ENCODE measurements around the gene ITPR2. TPM values are rescaled to one million over a fixed set of nuclear protein-coding genes. Genes with fewer than 3 reads are reported as not detected.

Gene ITPR2
- total RNA-seq, 1 donor from 2014 or later, result 71.7 TPM

DNA sequence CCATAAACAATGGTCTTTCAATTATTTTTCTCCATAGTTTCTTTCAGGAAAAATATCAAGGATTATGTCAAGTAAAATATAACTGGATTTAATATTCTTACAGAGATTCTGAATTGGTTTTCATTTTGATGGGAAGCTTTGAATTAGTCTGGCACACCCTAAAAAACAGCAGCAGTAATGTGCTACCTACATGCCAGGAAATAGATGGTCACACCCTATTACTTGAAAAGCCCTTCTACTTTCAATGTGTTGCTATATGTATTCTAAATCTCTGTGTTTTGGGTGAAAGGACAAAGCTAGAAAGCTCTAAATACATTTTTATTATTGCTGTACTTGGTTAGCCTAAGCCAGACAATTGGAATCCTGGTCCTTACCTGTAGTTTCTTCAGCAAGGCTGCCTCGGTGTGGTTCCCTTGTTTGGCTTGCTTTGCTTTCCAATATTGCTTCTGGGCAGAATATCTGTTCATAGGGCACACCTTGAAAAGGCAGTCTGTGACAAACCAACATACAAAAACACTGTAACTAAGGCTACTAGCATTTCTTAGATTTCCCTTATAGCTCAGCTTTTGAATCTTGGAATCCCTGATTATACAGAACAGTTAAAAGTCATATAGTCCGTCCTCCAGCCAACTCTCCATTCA is 107.6 kb downstream of the ITPR2 start:
- DNase-seq (ENCODE audit: low spot score), result no peak
- intact Hi-C loops (cut with DNase I), result no loop called here
- no peak for ATAC-seq

DNA sequence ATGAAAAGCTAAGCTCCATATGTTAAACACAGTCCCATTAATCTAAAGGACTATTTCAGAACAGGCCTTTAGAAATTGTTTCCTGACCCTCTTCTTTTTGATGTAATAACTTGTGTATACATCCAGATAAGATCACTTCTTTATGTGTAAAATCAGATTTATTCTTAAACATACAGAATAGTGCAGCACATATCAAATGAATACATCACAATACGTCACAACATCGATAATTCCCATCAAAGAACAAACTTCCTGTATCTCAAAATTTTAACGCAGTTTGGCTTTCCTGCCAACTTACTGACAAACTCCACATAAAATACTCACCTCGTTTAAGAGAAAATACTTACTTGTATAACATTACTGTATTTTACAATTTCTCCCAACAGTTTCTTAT is 108.7 kb downstream of the ITPR2 start:
- DNase-seq (ENCODE audit: low spot score) (no peak), ATAC-seq (no peak)
- intact Hi-C loops (cut with DNase I), result no loop called here

GRCh38 chr12:26723379-26724308 is 109.3 kb downstream of the ITPR2 start:
- intact Hi-C loops (cut with DNase I), result no loop called here

GRCh38 chr12:26721800-26722199 is 111.2 kb downstream of the ITPR2 start:
- DNase-seq (ENCODE audit: low spot score), result no peak
- ATAC-seq, result no peak
- intact Hi-C loops (cut with DNase I), result no loop called here

More at GRCh38 chr12:26723379-26724308, 109.3 kb downstream of the ITPR2 start:
- DNase-seq (ENCODE audit: low spot score), result no peak
- peak; percentile 83 for ATAC-seq

DNA sequence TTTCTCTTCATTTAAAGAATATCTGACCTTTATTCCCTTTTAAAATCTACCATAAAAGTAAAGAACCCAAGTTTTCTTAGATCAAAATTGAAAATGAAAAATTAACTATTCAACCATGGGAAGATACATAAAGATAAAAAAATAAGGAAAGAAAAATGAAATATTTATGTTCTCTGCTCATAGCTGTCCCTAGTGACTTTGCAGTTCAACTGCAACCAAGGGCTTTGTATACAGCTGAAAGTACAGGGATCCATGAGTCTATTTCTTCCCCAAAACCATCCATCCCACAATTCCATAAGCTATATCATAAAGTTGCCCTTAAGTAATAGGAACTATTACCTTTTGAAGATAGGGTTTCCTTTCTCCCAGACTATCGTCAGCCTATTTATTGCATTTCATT is 113.1 kb downstream of the ITPR2 start:
- intact Hi-C loops (cut with DNase I), result no loop called here
- DNase-seq (ENCODE audit: low spot score) (no peak), ATAC-seq (no peak)

DNA sequence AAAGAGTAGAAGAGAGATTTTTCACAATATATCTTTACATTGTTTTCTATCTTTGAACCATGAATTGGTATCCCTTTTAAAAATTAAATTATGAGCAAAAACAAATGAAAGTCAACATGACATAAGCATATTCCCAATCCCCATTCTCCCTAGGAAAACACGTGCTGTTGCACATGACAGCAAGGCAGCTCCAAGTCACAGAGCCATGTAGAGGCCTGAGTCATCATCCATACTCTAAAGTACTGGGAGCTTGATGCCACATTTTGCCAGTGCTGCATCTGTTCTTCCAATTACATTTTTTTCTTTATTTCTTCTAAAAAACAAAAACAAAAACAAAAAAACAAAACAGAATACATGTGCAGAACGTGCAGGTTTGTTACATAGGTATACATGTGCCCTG is 115.2 kb downstream of the ITPR2 start:
- intact Hi-C loops (cut with DNase I), result no loop called here
- ATAC-seq, result no peak
- DNase-seq (ENCODE audit: low spot score), result no peak

- ATAC-seq (no peak), DNase-seq (ENCODE audit: low spot score) (no peak)
- intact Hi-C loops (cut with DNase I), result no loop called here
Observed at GRCh38 chr12:26715232-26715631, 117.8 kb downstream of the ITPR2 start.

- ATAC-seq (no peak), DNase-seq (ENCODE audit: low spot score) (no peak)
- intact Hi-C loops (cut with DNase I), result no loop called here
Observed at GRCh38 chr12:26713885-26714383, 119.1 kb downstream of the ITPR2 start.

DNA sequence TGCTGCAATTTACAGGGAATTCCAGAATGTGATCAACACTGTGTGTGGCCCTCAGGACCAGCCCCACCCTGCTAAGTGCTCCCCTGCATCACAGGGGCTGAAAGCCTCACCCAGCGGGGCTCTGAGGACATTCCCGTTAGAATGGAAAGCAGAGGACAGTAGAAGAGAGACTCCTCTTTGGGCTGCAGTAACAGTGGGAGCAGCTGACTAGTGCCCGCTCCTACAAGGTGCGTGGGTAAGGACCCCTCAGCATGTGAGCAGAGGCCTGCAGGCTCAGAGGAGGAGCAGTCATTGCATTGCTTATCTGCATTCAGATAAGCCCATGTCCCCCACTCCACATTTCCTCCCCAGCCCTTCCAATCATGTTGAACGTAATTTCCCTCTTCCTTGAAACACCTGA is 120.1 kb downstream of the ITPR2 start:
- no peak for DNase-seq (ENCODE audit: low spot score)
- intact Hi-C loops (cut with DNase I), result no loop called here
- no peak for ATAC-seq

GRCh38 chr12:26711569-26711968 is 121.4 kb downstream of the ITPR2 start:
- ATAC-seq, result no peak
- DNase-seq (ENCODE audit: low spot score), result no peak
- intact Hi-C loops (cut with DNase I), result no loop called here

GRCh38 chr12:26711072-26711471 is 121.9 kb downstream of the ITPR2 start:
- DNase-seq (ENCODE audit: low spot score), result no peak
- intact Hi-C loops (cut with DNase I), result no loop called here
- ATAC-seq, result no peak

DNA sequence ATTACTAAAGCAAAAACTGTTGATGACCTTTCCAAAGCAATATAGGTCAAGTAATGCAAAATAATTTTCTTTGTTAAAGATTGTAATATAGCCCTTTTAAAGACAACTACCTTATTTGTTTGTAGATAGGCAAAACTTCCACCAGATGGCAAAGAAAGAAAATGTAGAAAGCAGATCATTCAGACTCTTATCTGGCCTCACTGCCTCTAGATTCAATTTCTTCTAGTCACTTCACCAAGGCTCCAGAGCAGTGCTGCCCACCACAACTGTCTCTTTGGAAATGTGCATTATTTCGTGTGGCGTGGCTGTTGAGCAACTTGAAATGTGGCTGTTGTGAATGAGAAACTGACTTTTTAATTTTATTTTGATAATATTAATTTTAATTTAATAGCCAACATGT is 127.1 kb downstream of the ITPR2 start:
- intact Hi-C loops (cut with DNase I), result no loop called here
- DNase-seq (ENCODE audit: low spot score) (no peak), ATAC-seq (no peak)

DNA sequence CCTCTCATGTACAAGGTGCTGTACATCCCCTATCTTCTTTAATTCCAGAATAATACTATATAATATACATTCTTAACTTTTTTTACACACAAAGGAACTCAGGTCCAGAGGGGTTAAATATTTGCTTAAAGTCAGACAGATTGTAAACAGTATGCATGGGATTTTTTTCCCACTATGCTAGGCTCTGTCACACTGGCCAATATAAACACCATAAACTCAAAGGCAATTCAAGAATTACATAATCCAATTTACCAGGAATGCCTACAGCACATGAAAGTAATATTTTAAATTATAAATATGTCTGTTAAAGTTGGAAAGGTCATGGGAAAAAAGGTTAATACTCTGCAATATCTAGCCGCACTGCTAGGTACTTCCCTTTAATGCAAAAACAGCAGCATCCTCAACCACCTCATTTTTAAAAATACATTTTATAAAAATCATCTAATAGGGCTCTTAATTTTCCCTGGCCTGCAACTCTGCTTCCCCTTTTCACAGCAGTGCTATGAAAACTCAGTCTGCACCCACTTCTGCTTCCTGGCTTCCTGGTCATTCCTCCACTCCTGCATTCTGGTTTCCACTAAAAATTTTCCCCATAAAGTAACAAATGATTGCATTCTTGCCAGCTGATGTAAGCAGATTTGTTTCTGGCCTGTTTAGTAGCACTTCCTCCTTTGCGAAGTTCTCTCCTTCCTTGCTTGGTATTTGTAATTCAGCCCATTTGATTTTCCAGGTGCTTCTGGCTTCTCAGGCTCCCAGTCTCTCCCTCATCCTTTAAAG is 128.1 kb downstream of the ITPR2 start:
- peak; percentile 70 for ATAC-seq
- no peak for DNase-seq (ENCODE audit: low spot score)
- intact Hi-C loops (cut with DNase I), result no loop called here

- no peak for DNase-seq (ENCODE audit: low spot score)
- ATAC-seq, result no peak
- intact Hi-C loops (cut with DNase I), result no loop called here
Observed at GRCh38 chr12:26704214-26704613, 128.8 kb downstream of the ITPR2 start.

GRCh38 chr12:26702741-26703140 is 130.3 kb downstream of the ITPR2 start:
- intact Hi-C loops (cut with DNase I), result no loop called here
- ATAC-seq, result no peak
- no peak for DNase-seq (ENCODE audit: low spot score)

DNA sequence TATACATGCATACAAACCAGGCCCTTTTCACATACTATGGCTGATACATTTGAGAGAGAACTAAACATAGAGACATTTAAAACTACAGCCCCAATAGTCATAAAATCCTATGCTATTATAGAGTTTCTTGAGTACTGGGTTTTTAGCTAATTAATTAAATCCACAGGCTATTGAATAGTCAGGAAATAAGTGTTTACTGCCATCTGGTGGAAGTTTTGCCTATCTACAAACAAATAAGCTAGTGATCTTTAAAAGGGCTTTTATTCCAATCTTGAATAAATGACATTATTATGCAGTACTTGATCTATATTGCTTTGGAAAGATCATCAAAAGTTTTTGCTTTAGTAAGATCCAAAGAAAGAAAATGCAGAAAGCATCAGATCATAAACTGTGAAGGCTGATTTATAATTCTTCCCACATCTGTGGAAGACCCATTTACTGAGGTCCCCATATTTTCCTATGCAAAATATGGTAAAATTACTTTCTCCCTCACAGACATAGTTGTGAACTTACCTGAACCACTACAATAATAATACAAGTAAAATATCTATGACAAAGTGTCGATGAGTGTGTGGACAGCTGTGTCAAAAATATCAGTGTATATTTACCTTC is 131.3 kb downstream of the ITPR2 start:
- intact Hi-C loops (cut with DNase I), result no loop called here
- ATAC-seq (no peak), DNase-seq (ENCODE audit: low spot score) (no peak)

GRCh38 chr12:26700430-26700829 is 132.6 kb downstream of the ITPR2 start:
- no peak for ATAC-seq
- intact Hi-C loops (cut with DNase I), result no loop called here
- no peak for DNase-seq (ENCODE audit: low spot score)

- DNase-seq (ENCODE audit: low spot score), result no peak
- intact Hi-C loops (cut with DNase I), result no loop called here
- no peak for ATAC-seq
Observed at GRCh38 chr12:26699237-26699636, 133.8 kb downstream of the ITPR2 start.

GRCh38 chr12:26698186-26698585 is 134.8 kb downstream of the ITPR2 start:
- intact Hi-C loops (cut with DNase I), result no loop called here
- DNase-seq (ENCODE audit: low spot score) (no peak), ATAC-seq (no peak)

Data from sciatic nerve (tissue), 2 donors.